Activated T-helper 17 cell treated with anti-CD3 and anti-CD28 coated beads, Interleukin-2, amount 50 U/mL, for 72 hours (primary cell): ENCODE data around the gene DMTF1. TPM values are rescaled to one million over a fixed set of nuclear protein-coding genes. Genes with fewer than 3 reads are reported as not detected.

ENCODE experiments used
- ATAC-seq: fragments of 150-1000 bp; cut with Tn5 transposase; replicated peaks from 2 replicates; pipeline ENCODE4 v1.10.0; 2021; ENCODE audit warnings: mild to moderate bottlenecking, moderate library complexity
- H3K27ac Mint-ChIP-seq: one replicate; pipeline ENCODE4 v1.8.0; 2022; ENCODE audit warnings: mixed read lengths
- H3K27me3 Mint-ChIP-seq: one replicate; pipeline ENCODE4 v1.8.0; 2022; ENCODE audit warnings: mixed read lengths
- H3K36me3 Mint-ChIP-seq: one replicate; pipeline ENCODE4 v1.8.0; 2022; ENCODE audit warnings: low read depth, mild to moderate bottlenecking, mixed read lengths
- H3K4me1 Mint-ChIP-seq: one replicate; pipeline ENCODE4 v1.8.0; 2022; ENCODE audit warnings: mixed read lengths
- H3K4me3 Mint-ChIP-seq: one replicate; pipeline ENCODE4 v1.8.0; 2022; ENCODE audit warnings: mild to moderate bottlenecking, mixed read lengths
- H3K9me3 Mint-ChIP-seq: one replicate; pipeline ENCODE4 v1.8.0; 2022; ENCODE audit warnings: mixed read lengths
- total RNA-seq, 2 donors: library from RNA; stranded (reverse); gene quantifications; one replicate each; pipeline ENCODE4 v1.2.3, GENCODE V29; 2022

The DMTF1 gene
- total RNA-seq, 2 donors from 2014 or later = 90.4 to 114 TPM

- Mint-ChIP-seq H3K4me3 (peak overlapping the region; percentile 93), H3K4me1 (peaks cover 27% of the 10 kb centered on the region), H3K27me3 (no peaks in the 10 kb centered on the region), H3K9me3 (no peaks in the 10 kb centered on the region), H3K36me3 (peaks cover 60% of the 10 kb centered on the region), H3K27ac (peak overlapping the region; percentile 49)
- ATAC-seq = no peak
Measured at GRCh38 chr7:87154166-87154565, 1.9 kb downstream of the DMTF1 start.

- Mint-ChIP-seq H3K4me1 (peaks cover 30% of the 10 kb centered on the region), H3K4me3 (peak overlapping the region; percentile 93), H3K36me3 (peaks cover 64% of the 10 kb centered on the region), H3K27me3 (no peaks in the 10 kb centered on the region), H3K27ac (peak overlapping the region; percentile 49), H3K9me3 (no peaks in the 10 kb centered on the region)
- no peak for ATAC-seq
Measured at GRCh38 chr7:87154569-87154968, 2.3 kb downstream of the DMTF1 start.

- no peaks in the 10 kb centered on the region for H3K9me3 Mint-ChIP-seq
- H3K27ac Mint-ChIP-seq = no peak overlapping the region
- peaks cover 77% of the 10 kb centered on the region for H3K36me3 Mint-ChIP-seq
- H3K4me3 Mint-ChIP-seq = peak overlapping the region; percentile 52
- peaks cover 37% of the 10 kb centered on the region for H3K4me1 Mint-ChIP-seq
- no peaks in the 10 kb centered on the region for H3K27me3 Mint-ChIP-seq
- ATAC-seq = no peak
Measured at GRCh38 chr7:87155788-87156187, 3.5 kb downstream of the DMTF1 start.

GRCh38 chr7:87156709-87157108, 4.5 kb downstream of the DMTF1 start:
- Mint-ChIP-seq H3K4me1 (peaks cover 37% of the 10 kb centered on the region), H3K27ac (no peak overlapping the region), H3K9me3 (no peaks in the 10 kb centered on the region), H3K27me3 (no peaks in the 10 kb centered on the region), H3K4me3 (peak overlapping the region; percentile 52), H3K36me3 (peaks cover 77% of the 10 kb centered on the region)
- no peak for ATAC-seq

GRCh38 chr7:87159538-87159937, 7.3 kb downstream of the DMTF1 start:
- H3K4me1 Mint-ChIP-seq = peaks cover 34% of the 10 kb centered on the region

GRCh38 chr7:87164433-87164832, 12.2 kb downstream of the DMTF1 start:
- Mint-ChIP-seq H3K36me3 (peaks cover 92% of the 10 kb centered on the region), H3K27me3 (no peaks in the 10 kb centered on the region), H3K4me3 (no peak overlapping the region), H3K27ac (no peak overlapping the region), H3K9me3 (no peaks in the 10 kb centered on the region), H3K4me1 (peaks cover 22% of the 10 kb centered on the region)
- no peak for ATAC-seq

More at GRCh38 chr7:87159538-87159937, 7.3 kb downstream of the DMTF1 start:
- peaks cover 84% of the 10 kb centered on the region for H3K36me3 Mint-ChIP-seq
- no peaks in the 10 kb centered on the region for H3K27me3 Mint-ChIP-seq
- ATAC-seq = no peak
- no peak overlapping the region for H3K27ac Mint-ChIP-seq
- no peaks in the 10 kb centered on the region for H3K9me3 Mint-ChIP-seq
- H3K4me3 Mint-ChIP-seq = no peak overlapping the region

GRCh38 chr7:87170828-87171227, 18.6 kb downstream of the DMTF1 start:
- no peaks in the 10 kb centered on the region for H3K27me3 Mint-ChIP-seq
- ATAC-seq = no peak
- no peaks in the 10 kb centered on the region for H3K9me3 Mint-ChIP-seq
- H3K4me1 Mint-ChIP-seq = peaks cover 28% of the 10 kb centered on the region
- no peak overlapping the region for H3K4me3 Mint-ChIP-seq
- H3K27ac Mint-ChIP-seq = peak overlapping the region; percentile 14
- peaks cover 100% of the 10 kb centered on the region for H3K36me3 Mint-ChIP-seq

- ATAC-seq = no peak
- H3K36me3 Mint-ChIP-seq = peaks cover 100% of the 10 kb centered on the region
- no peaks in the 10 kb centered on the region for H3K9me3 Mint-ChIP-seq
- no peaks in the 10 kb centered on the region for H3K27me3 Mint-ChIP-seq
- H3K4me1 Mint-ChIP-seq = peaks cover 28% of the 10 kb centered on the region
- H3K4me3 Mint-ChIP-seq = no peak overlapping the region
- H3K27ac Mint-ChIP-seq = no peak overlapping the region
Measured at GRCh38 chr7:87171282-87171934, 19.2 kb downstream of the DMTF1 start.

- peaks cover 27% of the 10 kb centered on the region for H3K4me1 Mint-ChIP-seq
- no peaks in the 10 kb centered on the region for H3K9me3 Mint-ChIP-seq
- no peaks in the 10 kb centered on the region for H3K27me3 Mint-ChIP-seq
- ATAC-seq = no peak
- H3K4me3 Mint-ChIP-seq = no peak overlapping the region
- peaks cover 100% of the 10 kb centered on the region for H3K36me3 Mint-ChIP-seq
- no peak overlapping the region for H3K27ac Mint-ChIP-seq
Measured at GRCh38 chr7:87173471-87173870, 21.2 kb downstream of the DMTF1 start.

GRCh38 chr7:87178320-87178719, 26.1 kb downstream of the DMTF1 start:
- ATAC-seq = no peak
- Mint-ChIP-seq H3K9me3 (no peaks in the 10 kb centered on the region), H3K4me3 (no peak overlapping the region), H3K27me3 (no peaks in the 10 kb centered on the region), H3K36me3 (peaks cover 99% of the 10 kb centered on the region), H3K4me1 (peaks cover 20% of the 10 kb centered on the region), H3K27ac (no peak overlapping the region)

GRCh38 chr7:87179180-87179579, 26.9 kb downstream of the DMTF1 start:
- Mint-ChIP-seq H3K4me3 (no peak overlapping the region), H3K27me3 (no peaks in the 10 kb centered on the region), H3K9me3 (no peaks in the 10 kb centered on the region), H3K36me3 (peaks cover 99% of the 10 kb centered on the region), H3K4me1 (peaks cover 24% of the 10 kb centered on the region), H3K27ac (no peak overlapping the region)
- ATAC-seq = no peak

GRCh38 chr7:87187120-87187519, 34.9 kb downstream of the DMTF1 start:
- Mint-ChIP-seq H3K4me3 (no peak overlapping the region), H3K4me1 (peaks cover 24% of the 10 kb centered on the region), H3K27me3 (no peaks in the 10 kb centered on the region), H3K9me3 (no peaks in the 10 kb centered on the region), H3K36me3 (peaks cover 98% of the 10 kb centered on the region), H3K27ac (no peak overlapping the region)
- ATAC-seq = no peak

- Mint-ChIP-seq H3K4me1 (peaks cover 20% of the 10 kb centered on the region), H3K36me3 (peaks cover 98% of the 10 kb centered on the region), H3K27ac (peak overlapping the region; percentile 49), H3K4me3 (no peak overlapping the region), H3K9me3 (no peaks in the 10 kb centered on the region), H3K27me3 (no peaks in the 10 kb centered on the region)
- ATAC-seq = peak; percentile 33
Measured at GRCh38 chr7:87188930-87189329, 36.7 kb downstream of the DMTF1 start.

- peak overlapping the region; percentile 26 for H3K27ac Mint-ChIP-seq
- no peaks in the 10 kb centered on the region for H3K9me3 Mint-ChIP-seq
- no peak overlapping the region for H3K4me3 Mint-ChIP-seq
- H3K27me3 Mint-ChIP-seq = no peaks in the 10 kb centered on the region
- ATAC-seq = peak; percentile 69
- peaks cover 98% of the 10 kb centered on the region for H3K36me3 Mint-ChIP-seq
- peaks cover 20% of the 10 kb centered on the region for H3K4me1 Mint-ChIP-seq
Measured at GRCh38 chr7:87190783-87191182, 38.5 kb downstream of the DMTF1 start.

- H3K36me3 Mint-ChIP-seq = peaks cover 100% of the 10 kb centered on the region
- H3K9me3 Mint-ChIP-seq = no peaks in the 10 kb centered on the region
- H3K4me1 Mint-ChIP-seq = peaks cover 23% of the 10 kb centered on the region
- ATAC-seq = no peak
- H3K4me3 Mint-ChIP-seq = no peak overlapping the region
- H3K27ac Mint-ChIP-seq = peak overlapping the region; percentile 23
- no peaks in the 10 kb centered on the region for H3K27me3 Mint-ChIP-seq
Measured at GRCh38 chr7:87192784-87193487, 40.7 kb downstream of the DMTF1 start.
